Dedifferentiated amniotic fluid mesenchymal stem cell (primary cell): ENCODE measurements around the gene SLC49A4.

ENCODE experiments used
- DNase-seq: peaks from one replicate; pipeline ENCODE4 v3.0.0-alpha.2; 2016; ENCODE audit errors: extremely low spot score

SLC49A4 gene

DNA sequence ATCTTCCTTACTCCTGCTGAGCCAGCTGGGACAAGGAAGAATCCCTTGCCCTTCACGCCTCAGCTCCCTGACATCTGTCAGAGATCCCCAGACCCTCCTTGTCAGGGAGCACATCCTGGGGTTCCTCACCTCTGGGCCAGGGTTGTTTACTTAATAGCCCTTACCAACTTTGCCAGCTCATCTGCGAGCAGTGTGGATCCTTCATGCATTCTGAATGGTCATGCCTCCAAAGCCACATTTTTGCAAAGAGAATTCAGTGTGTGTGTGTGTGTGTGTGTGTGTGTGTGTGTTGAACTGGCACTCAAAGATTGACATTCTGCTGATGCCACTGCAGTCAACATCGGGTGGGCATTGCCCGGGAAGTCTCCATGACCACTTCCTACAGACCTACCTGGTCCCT lies 112.6 kb downstream of the SLC49A4 start:
- no peak for DNase-seq

- DNase-seq = no peak
These were observed 113.4 kb downstream of the SLC49A4 start for GRCh38 chr3:122908251-122908650.

DNA sequence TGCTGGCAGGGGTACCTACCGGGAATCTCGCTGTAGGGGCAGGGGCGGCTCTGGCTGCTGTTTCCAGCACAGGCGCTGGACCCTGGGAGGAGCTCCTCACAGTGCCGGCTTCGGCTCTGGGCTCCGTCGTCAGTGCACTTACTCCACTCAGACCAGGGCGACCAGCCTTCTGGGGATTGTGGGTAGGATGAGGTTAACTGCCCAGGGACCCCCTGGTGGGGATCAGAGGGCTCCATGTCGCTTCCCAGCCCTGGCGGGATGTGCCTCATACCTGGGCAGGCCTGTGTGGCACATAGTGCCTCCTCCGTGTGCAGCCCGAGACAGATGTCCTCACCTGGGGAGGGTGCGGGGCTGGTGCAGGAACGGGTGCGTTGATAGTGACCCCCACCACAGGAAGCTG lies 117.0 kb downstream of the SLC49A4 start:
- DNase-seq = no peak

- DNase-seq = no peak
These were observed 118.1 kb downstream of the SLC49A4 start for GRCh38 chr3:122912772-122913538.

DNA sequence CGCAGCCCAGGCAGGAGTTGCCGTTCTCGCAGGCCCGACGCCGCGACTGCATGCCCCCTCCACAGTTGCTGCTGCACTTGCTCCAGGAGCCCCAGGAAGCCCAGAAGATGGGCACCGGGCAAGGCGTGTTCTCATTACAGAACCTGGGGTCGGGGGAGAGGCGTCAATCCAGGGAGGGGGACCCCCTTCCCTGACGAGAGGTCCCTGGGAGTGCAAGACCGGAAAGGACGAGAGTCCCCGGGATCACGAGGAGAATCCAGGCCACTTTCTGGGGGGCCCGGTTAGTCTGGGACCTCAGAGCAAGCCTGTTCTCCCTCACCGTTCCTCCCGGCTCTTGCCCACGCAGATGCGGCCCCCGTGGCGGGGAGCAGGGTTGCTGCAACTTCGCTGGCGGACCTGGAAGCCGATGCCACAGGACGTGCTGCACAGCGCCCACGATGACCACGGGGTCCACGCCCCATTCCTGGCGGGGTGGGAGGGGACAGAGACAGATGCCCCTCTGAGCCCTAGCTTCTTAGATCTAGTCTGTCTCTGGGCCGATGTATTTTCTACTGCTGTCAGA lies 118.8 kb downstream of the SLC49A4 start:
- DNase-seq = no peak

DNA sequence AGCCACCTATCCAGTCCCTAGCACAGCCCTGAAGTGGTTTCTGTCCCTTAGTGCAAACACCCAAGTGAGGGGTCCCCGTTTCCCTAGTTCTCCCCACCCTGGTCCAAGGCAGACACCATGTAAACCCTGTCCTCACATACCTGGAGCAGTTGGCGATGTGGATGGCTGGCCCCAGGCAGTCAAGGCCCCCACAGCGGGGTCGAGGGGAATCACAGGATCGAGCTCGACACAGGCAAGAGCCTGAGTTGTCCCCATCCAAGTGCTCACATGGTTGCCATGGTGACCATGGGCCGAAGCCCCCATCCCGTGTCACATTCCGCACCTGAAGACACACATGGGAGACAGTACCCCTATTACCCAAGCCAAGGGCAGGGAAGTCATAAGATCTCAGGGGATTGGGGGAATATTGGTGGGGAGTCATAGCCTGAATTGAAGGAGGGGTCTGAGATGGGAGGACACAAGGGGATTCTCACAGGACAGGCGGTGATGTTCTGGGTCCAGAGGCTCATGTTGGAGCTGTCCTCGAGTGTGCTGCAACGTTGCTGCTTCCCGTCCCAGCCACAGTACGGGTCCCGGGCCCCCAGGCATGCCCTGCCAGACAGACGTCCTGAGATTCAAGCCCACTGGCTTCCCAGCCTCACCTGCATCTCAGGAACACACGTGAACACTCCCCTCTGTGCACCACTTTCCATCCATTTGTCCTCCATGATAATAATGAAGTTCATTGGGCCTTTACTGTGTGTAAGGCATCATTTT lies 120.6 kb downstream of the SLC49A4 start:
- no peak for DNase-seq

DNA sequence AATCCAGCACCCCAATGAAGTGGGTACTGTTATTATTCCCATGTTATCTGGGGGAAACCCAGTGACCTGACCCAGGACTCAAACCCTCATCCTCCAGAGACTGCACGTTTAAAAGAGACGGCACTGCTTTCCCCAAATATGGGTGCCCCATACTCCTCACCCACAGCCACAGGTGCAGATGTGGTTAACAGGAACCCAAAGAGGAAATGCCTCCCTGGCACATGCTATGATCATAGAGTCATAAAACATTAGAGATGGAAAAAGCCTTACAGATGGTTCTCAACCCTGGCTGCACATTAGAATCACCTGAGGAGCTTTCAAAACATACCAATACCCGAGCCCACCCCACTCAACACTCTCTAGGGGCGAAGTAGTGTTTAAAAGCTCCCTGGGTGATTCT lies 121.2 kb downstream of the SLC49A4 start:
- DNase-seq = no peak

DNA sequence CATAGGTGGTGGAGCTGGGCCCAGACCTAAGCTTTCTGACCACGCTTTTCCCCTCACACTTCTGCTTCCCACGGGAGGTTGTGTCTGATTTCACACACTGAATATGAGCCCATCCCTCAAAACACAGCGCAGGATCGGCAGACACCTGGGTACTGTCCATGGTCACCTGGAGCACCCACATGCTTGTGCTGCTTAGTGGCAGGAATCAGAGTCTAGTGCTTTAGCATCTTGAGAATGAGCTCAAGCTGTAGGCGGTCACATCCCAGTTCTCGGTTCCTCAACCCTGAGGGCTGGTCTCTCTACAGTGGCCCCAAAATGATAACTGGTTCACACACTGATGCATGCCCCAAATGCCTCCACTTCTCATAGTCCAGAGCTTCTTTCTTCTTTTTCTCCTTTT lies 121.7 kb downstream of the SLC49A4 start:
- no peak for DNase-seq

DNA sequence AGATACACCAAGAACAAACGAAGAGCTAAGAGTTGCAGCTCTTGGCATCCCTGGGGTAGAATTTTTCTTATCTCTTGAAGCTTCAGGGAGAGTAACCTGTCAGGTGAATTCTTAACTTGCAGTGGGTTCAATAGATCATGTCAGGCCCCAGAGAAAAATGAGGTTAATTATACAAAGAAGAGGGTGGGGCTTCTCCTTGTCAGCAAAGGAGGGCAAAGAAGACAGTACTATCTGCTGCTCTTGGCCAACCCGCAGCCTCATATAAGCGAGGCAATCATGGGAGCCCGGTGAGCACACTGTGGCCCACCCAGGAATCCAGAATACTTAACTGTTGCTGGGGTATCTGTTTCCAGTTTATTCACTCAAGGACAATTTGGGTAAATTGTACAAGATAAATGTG lies 122.5 kb downstream of the SLC49A4 start:
- DNase-seq = no peak

DNA sequence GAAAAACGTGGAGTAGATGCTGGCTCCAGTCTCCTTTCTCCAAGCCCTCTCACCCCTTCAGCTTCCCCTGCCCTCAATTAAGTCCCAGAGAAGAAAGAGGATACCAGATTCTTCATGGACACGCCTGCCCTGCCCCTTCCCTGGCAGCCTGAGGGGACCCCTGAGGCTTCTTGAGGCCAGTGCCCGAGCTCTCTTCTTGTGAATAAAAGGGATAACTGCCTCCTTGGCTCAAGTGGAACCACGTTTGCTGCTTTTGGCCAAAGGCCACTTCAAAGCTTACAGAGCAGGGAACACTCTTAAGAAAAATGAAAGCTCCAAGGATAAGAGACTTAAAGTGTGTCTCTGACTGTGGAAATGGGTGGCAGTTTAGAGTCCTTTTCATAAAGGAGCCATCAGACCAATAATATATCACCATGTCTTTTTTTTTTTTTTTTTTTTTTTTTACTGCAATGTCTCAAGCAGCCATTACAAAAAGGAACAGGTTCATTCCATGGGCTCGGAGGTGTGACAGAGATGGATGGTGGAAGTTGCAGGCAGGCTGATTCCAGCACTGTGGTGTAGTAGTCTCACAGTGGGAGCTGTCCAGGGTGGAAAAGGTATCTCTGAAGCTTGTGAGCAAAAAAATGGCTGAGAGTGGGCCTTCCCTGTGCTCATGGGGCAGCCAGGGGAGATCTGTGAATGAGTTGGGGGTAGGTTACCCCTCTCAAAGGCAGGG lies 123.9 kb downstream of the SLC49A4 start:
- DNase-seq = no peak

GRCh38 chr3:122919291-122919610 lies 124.4 kb downstream of the SLC49A4 start:
- no peak for DNase-seq

GRCh38 chr3:122920986-122921385 lies 126.1 kb downstream of the SLC49A4 start:
- no peak for DNase-seq

DNA sequence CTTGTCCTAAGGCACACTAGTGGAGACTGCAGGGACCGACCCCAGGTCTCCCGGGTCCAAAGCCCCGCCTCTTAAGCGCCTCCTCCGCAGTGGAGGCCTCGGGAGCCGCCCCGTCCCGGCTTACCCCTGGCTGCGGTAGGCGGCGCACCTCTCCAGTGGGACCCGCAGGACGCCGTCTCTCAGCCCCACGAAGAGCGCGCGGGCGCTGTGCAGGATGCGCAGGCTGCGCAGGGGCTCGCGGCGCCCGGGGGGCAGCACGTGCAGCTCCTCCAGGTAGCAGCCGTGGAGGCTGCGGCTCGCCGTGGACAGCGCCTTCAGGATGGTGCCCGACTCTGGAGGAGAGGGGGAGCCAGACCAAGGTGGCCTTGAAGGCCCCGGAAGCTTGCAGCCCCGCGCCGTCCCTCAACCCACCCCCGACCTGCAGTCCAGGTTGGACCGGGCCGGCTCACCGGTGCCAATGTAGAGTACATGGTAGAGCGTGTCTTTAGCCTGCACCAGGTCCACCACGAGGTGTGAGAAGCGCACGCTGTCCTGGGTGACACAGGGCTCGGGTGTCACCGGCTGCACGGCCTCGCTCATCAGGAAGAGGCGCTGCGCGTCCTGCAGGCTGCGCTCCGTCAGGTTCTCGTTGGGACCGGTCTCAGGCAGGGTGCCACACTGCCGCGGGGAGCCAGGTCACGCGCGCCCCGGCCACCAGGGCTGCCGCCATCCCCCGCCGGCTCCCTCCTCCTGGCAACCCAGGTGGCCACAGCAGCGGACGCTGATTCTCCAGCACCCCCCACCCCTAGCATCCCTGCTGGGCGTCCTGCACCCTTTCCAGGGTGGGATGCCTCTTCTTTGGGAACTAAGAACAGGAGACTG lies 127.2 kb downstream of the SLC49A4 start:
- no peak for DNase-seq

DNA sequence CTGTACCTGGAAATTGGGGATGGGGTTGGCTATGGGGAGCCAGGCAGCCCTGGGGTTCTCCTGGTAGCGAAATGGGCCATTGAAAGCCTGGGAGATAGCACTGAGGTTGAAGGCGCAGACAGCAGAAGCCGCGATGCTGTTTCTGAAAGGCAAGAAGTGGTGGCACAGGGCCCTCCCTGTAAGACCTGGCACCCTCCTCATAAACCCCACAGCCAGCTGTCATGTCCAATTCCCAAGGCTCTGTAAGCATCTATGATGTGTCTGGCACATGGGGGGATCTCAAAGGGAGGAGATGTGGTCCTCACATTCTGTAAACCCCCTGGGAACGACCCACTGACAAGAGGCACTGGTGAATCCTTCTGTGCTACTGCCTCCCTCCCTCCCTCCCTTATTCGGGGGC lies 128.7 kb downstream of the SLC49A4 start:
- no peak for DNase-seq

- no peak for DNase-seq
These were observed 129.2 kb downstream of the SLC49A4 start for GRCh38 chr3:122924056-122924455.

DNA sequence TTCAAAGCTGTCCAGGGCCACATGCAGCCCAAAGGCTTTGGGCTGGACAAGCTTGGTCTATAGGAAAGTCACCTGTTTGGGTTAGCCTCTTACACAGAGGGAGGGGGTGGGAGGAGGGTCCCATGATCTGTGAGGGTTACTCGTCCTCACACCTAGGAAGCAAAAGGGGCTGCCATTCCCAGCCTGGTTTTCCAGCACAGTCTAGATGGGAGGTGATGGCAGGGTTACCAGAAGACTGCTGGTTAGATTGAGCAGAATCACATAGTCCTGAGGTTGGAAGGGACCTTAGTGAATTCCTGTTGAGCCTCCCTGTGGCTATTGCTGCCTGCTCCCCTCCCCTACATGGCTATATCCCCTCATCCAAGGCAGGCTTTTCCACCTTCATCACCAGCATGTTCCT lies 130.9 kb downstream of the SLC49A4 start:
- no peak for DNase-seq

DNA sequence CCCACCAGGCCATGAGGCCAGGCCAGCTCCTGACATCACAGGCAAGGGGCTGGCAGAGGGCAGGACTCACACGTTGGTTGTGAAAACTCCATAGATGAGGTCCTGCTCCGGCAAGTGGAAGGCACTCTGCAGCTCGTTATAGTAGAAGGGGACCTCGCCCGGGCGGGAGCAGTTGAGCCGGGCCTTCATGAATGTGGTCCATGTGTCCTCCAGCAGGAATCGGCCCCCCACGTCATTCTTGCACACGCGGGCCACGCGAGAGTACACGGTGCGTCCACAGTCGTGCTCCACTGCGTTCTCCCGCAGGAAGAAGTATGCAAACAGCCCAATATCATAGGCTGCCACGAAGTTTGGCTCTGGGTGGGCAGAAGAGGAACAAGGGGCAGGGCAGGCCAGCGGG lies 131.5 kb downstream of the SLC49A4 start:
- DNase-seq = no peak

GRCh38 chr3:122926811-122927210 lies 131.9 kb downstream of the SLC49A4 start:
- no peak for DNase-seq

DNA sequence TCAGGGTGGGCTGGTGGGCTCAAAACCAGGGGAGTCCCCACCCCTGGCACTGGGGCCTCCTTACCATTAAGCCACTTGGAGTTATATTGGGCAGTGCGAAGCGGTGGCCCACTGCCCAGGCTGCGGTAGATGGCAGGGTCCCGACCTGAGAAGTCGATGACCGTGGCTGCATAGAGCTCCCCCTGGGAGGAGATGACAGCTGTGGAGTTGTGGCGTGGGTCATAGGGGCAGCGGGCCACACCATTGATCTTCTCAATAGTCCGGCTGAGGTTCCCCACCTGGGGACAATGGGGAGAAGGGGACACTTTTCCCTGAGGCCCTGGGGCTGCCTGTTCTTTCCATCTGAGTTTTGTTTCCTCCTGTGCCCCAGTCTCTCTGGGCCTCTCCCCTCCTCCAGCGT lies 132.9 kb downstream of the SLC49A4 start:
- DNase-seq = no peak

GRCh38 chr3:122928396-122929187 lies 133.7 kb downstream of the SLC49A4 start:
- DNase-seq = no peak
